GM21526 (cell line): ENCODE measurements around the gene ADGB.
A peak's percentile ranks its signal among the peaks of the same experiment; 100 is the strongest.
"Not testable (repeated sequence)": the region's sequence is repeated elsewhere in the genome, so short reads cannot be mapped to it uniquely, and the experiment has no call there.

Source experiments
- ATAC-seq: cut with Tn5 transposase; IDR thresholded peaks from one replicate; pipeline ENCODE4 v1.9.1; 2021; ENCODE audit warnings: moderate library complexity; ENCODE audit not compliant: unreplicated experiment, low FRiP score

The ADGB gene

DNA sequence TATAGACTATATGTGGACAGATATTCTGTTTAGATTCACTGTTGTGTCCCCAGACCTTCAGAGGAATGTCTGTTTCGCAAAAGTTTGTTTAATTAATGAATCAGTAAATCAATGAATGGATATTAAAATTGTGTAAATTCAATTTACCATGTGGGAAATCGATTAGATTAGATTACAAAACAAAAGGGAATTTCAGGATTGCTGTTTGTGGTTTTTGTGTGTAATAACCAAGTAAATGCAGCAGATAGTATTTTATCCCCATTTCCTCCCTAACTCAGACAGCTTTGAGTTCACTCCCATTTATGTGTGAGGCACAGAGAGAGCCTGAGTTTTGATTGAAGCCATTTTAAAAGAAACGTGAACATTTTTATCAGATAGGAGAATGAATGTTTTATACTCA lies 214.8 kb downstream of the ADGB start:
- no peak for ATAC-seq

DNA sequence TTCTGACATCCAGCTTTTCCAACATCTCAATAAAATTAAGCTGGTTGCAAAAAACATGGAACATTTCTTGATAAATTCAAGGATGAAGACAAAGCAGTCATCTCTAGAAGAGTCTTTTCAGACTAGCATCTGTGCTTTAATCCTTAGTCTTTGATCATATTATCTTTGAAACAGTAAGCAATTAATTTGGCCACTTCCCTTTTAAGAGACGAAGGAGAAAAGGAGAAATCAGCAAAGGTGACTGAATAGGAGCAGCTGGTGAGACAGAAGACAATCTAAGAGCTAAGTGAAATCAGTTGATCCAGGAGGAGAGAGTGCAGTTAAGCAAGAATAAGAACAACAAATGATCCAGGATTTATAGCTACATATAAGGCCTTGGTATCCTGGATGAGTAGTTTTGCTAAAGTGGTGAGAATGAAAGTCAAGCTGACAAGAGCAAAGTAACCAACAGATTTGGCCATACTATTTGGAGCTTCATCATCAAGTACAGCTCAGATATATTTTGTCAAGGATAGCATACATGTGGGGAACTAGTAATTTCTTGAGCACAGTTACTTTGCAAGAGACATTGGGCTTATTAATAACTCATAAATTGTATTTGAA lies 215.5 kb downstream of the ADGB start:
- no peak for ATAC-seq

DNA sequence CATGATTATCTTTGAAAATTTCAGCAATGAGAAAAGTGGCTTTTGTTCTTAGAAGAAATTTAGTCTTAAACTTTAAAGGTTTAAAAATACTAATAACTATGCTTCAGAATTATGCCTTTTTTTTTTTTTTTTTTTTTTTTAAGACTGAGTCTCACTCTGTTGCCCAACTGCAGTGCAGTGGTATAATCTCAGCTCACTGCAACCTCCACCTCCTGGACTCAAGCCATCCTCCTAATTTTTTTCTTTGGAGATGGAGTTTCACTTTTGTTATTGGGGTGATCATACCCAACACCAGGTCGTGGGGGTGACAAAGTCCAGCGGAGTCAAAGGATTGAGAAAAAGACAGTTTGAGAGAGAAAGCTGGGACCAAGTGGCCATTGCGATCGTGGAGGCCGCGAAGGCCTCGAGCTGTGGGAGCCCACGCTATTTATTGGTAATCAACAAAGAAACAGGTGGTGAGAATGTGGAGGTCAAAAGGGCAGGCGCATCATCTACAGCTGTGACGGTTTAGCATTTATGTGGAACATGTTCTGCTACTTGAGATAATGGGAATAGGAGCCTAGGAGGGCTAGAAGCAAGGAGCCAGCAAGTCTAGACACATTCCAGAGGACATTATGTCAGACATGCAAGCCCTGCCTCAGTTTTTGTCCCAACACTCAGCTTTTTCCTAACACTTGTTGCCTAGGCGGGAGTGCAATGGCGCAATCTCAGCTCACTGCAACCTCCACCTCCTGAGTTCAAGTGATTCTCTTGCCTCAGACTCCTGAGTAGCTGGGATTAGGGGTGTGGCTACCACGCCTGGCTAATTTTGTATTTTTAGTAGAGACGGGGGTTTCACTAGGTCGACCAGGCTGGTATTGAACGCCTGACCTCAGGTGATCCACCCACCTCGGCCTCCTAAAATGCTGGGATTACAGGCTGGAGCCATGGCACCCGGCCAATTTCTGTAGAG lies 217.0 kb downstream of the ADGB start:
- ATAC-seq, result not testable (repeated sequence)

DNA sequence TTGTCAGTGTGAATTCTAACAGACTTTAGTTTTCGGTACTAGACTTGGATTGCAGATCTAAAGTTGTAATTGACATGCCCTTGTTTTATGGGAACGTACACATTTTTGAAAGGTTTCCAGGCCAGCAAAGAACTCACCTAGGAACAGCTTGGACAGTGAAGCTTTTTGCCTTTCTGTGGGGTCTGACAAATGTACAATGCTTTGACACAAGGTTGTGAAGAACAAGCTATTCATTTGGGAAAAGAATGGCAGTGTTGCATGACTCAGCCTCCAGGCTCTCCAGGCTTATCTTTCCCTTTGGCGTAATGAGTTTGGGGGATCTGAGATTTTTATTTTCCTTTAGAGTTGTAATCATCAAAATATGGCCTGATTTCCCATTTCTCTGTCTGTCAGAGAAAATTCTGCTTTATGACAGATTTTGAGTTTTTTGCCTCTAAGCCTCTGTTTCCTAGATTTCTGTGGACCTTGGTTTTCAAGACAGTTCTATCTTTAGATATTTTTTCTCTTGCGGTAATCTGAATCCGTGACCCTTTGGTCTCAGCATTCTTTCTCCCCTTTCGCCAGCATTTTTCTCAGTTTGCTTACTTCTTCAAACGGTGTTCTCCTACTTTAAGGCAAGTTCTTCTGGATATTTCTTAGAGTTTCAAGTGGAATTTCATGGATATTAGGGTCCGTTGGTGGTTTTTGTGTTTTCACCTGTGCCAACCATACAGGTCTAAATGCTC lies 221.0 kb downstream of the ADGB start:
- no peak for ATAC-seq

DNA sequence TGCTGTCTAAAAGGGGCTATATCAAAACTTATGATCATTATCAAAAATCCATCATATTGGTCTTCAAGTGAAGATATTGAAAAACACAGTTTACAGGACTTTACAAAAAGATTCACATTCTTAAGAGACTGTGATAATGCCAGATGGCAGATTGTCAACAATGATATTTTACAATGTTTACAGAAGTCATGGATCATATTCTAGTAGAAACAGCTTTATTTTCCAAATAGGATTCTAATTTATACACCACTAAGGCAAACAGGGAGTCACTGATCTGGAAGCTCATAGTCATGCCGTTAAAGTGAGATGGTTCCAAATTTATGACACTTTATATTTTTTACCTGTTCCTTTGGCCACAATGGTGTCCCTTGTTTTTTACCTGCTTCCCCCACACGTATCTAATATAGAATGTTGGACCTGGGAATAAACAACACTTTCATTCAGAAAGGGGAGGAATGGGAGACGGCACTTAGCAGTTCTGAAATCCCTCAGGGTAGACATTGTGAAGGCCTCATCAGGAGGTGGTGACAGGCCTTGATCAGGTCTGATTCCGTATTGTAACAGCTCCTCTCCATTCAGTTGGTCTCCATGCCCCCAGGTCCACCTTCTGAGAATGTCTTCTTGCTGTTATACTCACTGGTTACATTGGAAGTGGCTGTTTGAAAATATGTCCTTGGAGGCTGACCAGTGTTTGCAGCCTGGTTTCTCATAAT lies 228.6 kb downstream of the ADGB start:
- no peak for ATAC-seq

DNA sequence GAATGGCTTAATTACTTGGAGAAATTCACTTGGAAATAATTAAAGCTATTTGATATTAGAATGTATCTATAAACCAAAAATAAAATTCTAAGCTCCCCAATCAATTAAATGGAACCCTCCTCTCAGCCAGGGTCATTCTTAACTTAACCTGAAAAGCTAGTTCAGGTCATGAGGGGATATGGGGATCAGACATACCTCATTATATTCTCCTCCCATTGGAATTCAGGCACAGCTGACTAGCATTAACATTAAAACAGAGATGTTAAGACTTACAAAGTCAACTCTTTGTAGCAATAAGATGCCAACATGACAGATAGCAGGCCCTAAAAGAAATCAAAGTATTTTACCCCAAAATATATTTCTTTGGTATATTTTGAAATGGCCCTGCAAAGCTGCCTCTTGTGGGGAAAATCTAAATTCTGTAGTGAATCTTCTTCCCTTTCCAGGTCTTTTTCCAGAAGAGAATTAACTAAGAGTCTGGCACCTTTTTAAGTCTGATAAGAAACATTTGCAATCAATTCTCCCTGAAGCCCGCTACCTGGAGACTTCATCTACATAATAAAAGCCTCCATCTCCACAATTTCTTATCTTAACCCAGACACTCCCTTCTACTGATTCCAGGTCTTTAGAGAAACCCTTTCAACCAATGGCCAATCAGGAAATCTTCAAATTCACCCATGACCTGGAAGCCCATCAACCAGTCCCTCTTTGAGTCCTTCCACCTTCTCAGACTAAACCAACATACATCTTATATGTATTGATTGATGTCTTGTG lies 231.2 kb downstream of the ADGB start:
- no peak for ATAC-seq

DNA sequence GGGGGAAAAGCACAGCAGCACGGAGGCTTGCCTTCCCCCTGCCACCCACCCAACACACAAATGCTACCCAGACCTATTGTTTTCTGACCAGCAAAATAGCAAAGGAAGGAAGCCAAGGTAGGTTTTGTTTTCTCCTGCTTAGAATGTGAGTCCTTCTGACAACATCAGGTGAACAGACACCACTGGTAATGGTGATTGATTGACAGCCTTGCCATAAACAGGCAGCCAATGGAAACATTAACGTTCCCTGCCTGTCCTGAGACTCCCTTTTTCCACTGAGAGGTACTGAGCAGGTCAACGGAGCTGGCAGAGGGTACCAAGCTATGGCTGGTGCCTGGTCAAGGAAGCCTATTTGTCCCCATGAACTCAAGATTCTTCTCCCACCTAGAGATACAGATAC lies 234.4 kb downstream of the ADGB start:
- ATAC-seq, result no peak

DNA sequence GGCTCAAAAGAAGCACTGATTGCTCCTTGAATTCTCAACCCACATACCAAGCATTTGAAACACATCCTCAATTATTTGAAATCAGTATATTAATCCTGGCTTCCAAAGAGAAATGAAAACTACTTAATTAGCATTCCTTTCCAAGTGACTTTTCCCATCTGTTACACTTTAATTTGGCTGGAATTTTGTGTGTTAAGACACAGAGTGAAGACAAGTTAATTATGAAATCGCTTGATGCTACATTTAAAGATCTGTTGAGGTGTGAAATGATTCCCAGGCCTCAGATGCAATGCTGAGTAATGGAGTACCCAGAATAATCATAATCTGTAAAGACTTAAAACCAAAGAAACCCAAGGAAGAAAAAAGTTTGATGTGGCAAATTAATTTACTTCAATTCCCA lies 241.4 kb downstream of the ADGB start:
- no peak for ATAC-seq

DNA sequence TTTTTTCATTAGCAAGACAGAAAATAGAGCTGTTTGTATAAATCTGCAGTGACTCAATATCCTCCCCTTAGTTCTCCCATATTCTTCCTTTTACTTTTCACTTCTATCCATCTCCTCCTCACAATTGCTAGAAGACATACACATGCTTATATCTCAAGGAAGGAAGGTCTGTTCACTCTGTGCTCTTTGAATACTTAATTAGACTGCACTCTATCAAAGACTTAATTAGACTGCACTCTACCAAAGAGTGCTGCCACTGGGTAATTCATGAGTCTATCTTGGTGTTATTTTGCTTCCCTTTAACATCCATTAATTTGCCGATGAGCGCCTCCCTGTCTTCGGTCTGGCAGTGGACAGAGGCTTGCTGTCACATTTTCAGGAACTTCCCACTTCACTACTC lies 241.9 kb downstream of the ADGB start:
- ATAC-seq, result no peak

DNA sequence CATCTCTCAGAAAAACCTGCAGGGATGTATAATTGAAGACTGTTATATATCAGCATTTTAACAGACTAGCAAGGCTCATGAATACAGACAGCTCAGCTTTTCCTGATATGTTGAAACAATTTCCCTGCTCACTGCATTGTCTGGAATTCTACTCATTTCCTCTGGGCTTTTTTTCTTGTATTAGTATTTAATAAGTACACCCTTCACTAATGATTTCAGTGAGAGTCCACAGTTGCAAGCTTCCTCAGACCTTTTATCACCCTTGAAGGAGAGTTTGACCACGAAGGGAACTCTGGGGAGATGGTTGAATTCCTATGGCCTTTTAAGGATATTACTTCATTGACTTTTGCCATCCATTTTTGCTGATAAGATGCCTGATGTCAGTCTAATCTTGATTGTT lies 248.7 kb downstream of the ADGB start:
- no peak for ATAC-seq

DNA sequence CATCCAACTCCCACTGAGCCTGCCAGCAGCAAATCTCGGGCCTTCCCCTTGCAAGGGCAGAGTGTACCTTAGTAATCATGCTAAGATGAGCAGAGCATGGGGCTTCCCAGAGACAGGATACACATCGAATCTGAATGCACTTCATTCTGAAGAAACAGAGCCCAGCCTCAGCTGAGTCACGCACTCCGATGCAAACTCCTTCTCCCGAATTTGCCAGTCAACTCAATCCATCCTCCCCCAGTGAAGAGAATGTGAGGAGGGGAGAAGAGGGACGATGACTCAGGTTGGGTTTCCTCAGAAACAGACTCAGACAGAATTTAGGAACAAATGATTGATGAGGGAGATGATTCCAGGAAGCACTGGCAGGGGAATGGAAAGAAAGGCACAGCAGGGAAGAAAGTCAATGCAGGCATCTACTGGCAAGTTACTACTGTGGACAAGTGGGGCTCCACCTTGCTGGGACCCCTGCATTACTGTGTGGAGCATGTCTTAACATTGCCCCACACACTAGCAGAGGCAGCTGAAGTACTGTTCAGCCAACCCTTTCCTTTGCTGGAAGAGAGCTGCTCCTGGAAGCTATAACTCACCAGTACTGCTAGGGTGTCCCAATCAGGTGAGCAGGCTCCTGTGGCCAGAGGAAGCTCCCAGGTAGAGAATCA lies 251.6 kb downstream of the ADGB start:
- no peak for ATAC-seq

DNA sequence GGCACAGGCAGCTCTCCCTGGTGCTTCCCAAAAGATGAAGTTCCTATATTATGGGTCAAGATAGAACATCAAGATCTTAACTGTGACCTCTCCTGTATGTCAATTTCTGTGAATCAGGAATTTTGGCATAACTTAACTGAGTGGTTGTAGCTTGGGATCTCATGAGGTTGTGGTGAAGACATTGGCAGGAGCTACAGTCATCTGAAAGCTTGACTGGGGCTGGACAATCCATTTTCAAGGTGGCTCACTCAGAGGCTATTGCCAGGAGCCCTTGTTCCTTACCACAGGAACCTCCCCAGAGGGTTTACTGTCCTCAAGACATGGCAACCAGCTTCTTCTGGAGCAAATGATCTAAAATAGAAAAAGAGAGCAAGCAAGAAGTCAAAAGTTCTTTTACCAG lies 252.2 kb downstream of the ADGB start:
- no peak for ATAC-seq

DNA sequence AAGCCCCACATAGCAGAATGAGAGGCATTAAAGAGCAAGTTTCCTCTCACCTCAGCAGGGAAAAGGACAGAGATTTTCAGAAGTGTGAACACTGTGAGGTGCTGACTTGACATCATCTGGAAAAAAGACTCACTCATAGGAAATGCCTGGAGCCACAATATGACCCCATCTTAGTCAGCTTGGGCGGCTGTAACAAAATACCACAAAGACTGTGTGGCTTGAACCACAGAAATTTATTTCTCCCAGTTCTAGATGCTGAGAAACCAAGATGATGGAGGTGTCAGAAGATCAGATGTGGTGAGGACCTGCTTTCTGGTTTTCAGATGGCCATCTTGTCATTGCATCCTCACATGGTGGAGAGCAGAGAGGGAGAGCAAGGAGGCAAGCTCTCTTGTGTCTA lies 253.1 kb downstream of the ADGB start:
- no peak for ATAC-seq

DNA sequence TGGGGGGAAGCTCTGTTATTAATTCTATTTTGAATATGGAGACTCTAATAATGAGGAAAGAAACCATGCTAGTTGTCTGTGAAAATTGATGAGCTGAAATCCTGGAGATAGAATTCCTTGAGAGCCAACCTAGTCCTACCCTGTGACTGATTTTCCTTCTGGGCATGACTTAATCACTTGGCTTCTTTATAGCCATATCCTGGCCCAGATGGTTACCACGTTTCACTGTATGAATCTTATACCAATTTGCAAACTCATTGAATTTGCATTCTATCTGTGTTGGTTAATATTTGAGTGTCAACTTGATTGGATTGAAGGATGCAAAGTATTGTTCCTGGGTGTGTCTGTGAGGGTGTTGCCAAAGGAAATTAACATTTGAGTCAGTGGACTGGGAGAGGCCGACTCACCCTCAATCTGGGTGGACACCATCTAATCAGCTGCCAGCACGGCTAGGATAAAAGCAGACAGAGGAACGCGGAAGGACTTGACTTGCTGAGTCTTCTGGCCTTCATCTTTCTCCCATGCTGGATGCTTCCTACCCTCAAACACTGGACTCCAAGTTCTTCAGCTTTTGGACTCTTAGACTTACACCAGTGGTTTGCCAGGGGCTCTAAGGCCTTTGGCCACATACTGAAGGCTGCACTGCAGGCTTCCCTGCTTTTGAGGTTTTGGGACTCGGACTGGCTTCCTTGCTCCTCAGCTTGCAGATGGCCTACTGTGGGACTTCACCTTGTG lies 255.9 kb downstream of the ADGB start:
- not testable (repeated sequence) for ATAC-seq

DNA sequence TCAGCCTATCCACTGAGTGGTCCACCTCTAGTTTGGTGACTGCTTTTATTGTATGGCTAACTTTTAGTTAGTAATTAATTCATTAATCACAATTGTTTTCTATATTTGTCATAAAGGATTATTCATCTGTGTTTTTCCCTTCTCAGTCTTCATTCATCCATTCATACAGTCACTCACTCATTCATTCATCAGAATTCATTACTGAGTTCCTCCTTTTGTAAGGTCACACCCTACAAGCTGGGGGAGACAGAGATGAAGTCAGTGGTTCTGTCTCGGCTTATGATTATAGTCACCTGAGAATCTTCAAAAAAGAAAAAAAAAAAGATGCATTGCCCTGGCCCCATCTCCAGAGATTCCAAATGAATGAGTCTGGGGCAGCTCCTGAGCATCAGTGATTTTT lies 257.1 kb downstream of the ADGB start:
- no peak for ATAC-seq

DNA sequence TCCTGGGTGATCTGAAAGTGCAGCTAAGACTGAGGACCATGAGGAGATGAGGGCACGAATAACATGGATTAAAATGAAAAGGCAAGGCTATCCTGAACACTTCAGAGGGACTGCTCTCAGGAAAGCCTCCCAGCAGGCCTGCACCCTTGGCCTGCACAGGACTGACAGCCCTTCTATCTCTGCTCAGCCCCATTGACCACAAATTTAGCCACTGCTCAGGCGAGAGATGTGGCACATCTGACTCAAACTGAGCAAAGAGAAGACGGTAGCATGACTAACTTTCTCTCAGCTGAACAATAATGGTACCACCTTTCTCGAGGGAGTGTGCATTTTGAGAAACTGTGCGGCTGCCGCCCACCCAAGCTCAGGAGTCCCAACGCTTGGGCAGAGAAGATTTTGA lies 257.5 kb downstream of the ADGB start:
- peak; percentile 35 for ATAC-seq

DNA sequence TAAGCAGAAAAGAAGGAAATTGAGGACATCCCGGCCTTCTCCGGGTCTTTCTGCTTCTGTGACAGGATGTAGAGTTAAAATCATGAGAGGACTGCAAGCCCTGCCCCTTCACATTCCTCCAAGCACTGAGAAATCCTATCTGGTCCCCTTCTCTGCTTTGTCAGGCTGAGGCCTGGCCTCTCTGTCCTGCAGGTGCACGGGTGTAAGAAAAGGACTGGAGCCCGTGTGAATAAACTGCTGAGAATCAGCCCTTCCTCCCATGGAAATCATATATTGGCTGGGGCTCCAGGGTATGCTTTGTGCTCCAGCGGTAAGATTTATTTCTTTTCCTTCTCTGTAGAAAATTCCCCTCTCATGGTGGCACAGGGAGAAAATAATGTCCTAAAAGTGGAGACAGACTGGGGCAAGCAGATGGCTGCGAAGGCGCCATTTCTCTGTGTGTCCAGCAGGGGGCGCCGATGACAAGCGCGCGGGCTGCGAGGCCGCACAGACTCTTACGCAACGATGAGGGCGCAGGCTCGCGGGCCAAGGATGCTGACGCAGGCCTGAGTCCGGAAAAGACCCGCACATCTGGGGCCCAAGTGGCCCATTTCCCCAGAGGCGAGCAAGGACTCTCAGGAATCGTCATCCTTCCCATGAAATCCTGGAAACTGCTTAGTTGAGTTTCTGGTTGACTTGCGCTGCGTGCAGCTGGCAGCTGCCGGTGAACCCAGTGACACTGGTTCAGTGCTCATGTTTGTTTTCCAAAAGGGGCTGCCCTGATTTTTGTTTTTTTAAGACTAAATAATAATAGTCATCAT lies 258.6 kb downstream of the ADGB start:
- ATAC-seq, result peak; percentile 96

DNA sequence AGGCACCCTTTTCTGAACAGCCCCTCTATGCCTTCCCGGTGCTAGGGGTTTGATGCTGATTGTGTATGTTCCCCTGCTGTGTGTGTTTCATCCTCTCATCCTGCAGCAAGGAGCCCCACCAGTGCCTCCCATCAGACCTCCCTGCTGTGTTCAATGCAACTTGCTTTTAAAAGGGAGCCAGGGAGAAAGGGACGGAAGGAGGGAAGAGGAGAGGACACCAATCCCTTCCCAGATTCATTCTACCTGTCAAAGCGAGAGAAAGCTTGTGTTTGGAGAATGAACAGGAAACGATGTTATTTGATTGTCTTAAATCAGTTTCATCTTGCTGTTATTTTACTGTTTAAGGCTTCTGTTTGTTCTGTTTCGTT lies 259.2 kb downstream of the ADGB start:
- peak; percentile 27 for ATAC-seq
